ENCODE measurements around the gene PLXNC1.

The PLXNC1 gene

GRCh38 chr12:94184995-94185719 is 36.8 kb downstream of the PLXNC1 start:
- DNase-seq = no peak

GRCh38 chr12:94185801-94186200 is 37.4 kb downstream of the PLXNC1 start:
- DNase-seq = no peak

GRCh38 chr12:94186278-94187241 is 38.2 kb downstream of the PLXNC1 start:
- DNase-seq = no peak

GRCh38 chr12:94187361-94187760 is 39.0 kb downstream of the PLXNC1 start:
- no peak for DNase-seq

GRCh38 chr12:94190623-94191022 is 42.2 kb downstream of the PLXNC1 start:
- DNase-seq = no peak

- DNase-seq = no peak
These were observed 42.6 kb downstream of the PLXNC1 start for GRCh38 chr12:94191023-94191422.

GRCh38 chr12:94191811-94192210 is 43.4 kb downstream of the PLXNC1 start:
- no peak for DNase-seq

GRCh38 chr12:94192506-94192905 is 44.1 kb downstream of the PLXNC1 start:
- DNase-seq = no peak

GRCh38 chr12:94193168-94193567 is 44.8 kb downstream of the PLXNC1 start:
- DNase-seq = no peak

- DNase-seq = no peak
These were observed 47.1 kb downstream of the PLXNC1 start for GRCh38 chr12:94195483-94195882.

GRCh38 chr12:94198469-94198868 is 50.1 kb downstream of the PLXNC1 start:
- no peak for DNase-seq

- no peak for DNase-seq
These were observed 50.5 kb downstream of the PLXNC1 start for GRCh38 chr12:94198872-94199271.

GRCh38 chr12:94200069-94200468 is 51.7 kb downstream of the PLXNC1 start:
- DNase-seq = no peak

- DNase-seq = no peak
These were observed 52.3 kb downstream of the PLXNC1 start for GRCh38 chr12:94200695-94201094.

GRCh38 chr12:94202245-94203180 is 54.1 kb downstream of the PLXNC1 start:
- DNase-seq = no peak

- no peak for DNase-seq
These were observed 54.8 kb downstream of the PLXNC1 start for GRCh38 chr12:94203181-94203546.

GRCh38 chr12:94203796-94204195 is 55.4 kb downstream of the PLXNC1 start:
- no peak for DNase-seq

- no peak for DNase-seq
These were observed 56.3 kb downstream of the PLXNC1 start for GRCh38 chr12:94204499-94205247.

- no peak for DNase-seq
These were observed 57.4 kb downstream of the PLXNC1 start for GRCh38 chr12:94205822-94206221.

GRCh38 chr12:94206886-94207285 is 58.5 kb downstream of the PLXNC1 start:
- DNase-seq = no peak

- DNase-seq = no peak
These were observed 59.1 kb downstream of the PLXNC1 start for GRCh38 chr12:94207467-94207848.
